KBM-7 (cell line): ENCODE data around the gene AOC3.
"Not testable (repeated sequence)": the region's sequence is repeated elsewhere in the genome, so short reads cannot be mapped to it uniquely, and the experiment has no call there.

Experiments
- DNase-seq: peaks from one replicate; pipeline ENCODE4 v3.0.0-alpha.2; 2015
- in situ Hi-C: fragments of 300-500 bp; cut with MboI; formaldehyde crosslinking; loops from 2 replicates; pipeline ENCODE4 v1.14.3; 2020; ENCODE audit warnings: low sequenced_read_pairs, low pct_unique_long_range_greater_than_20kb, mixed read lengths

Gene AOC3

GRCh38 chr17:42855048-42855596 is 4.1 kb downstream of the AOC3 start:
- in situ Hi-C loops: loop anchor here (25.0 kb wide), 1 partner anchor 507 kb away; no protein-coding TSS in a partner anchor
- DNase-seq: no peak

GRCh38 chr17:42856093-42856492 is 5.1 kb downstream of the AOC3 start:
- in situ Hi-C loops: loop anchor here (25.0 kb wide), 1 partner anchor 506 kb away; no protein-coding TSS in a partner anchor
- not testable (repeated sequence) for DNase-seq

GRCh38 chr17:42856516-42856915 is 5.5 kb downstream of the AOC3 start:
- in situ Hi-C loops: loop anchor here (25.0 kb wide), 1 partner anchor 506 kb away; no protein-coding TSS in a partner anchor
- DNase-seq: not testable (repeated sequence)

GRCh38 chr17:42857389-42857788 is 6.4 kb downstream of the AOC3 start:
- no peak for DNase-seq
- in situ Hi-C loops: loop anchor here (25.0 kb wide), 1 partner anchor 505 kb away; no protein-coding TSS in a partner anchor

GRCh38 chr17:42865638-42866094 is 14.7 kb downstream of the AOC3 start:
- in situ Hi-C loops: loop anchor here (25.0 kb wide), 1 partner anchor 497 kb away; no protein-coding TSS in a partner anchor
- DNase-seq: no peak

GRCh38 chr17:42866216-42866615 is 15.2 kb downstream of the AOC3 start:
- in situ Hi-C loops: loop anchor here (25.0 kb wide), 1 partner anchor 496 kb away; no protein-coding TSS in a partner anchor
- DNase-seq: no peak

GRCh38 chr17:42866631-42867575 is 15.9 kb downstream of the AOC3 start:
- in situ Hi-C loops: loop anchor here (25.0 kb wide), 1 partner anchor 495 kb away; no protein-coding TSS in a partner anchor
- DNase-seq: no peak

- not testable (repeated sequence) for DNase-seq
- in situ Hi-C loops: loop anchor here (25.0 kb wide), 1 partner anchor 495 kb away; no protein-coding TSS in a partner anchor
These were observed 16.8 kb downstream of the AOC3 start for GRCh38 chr17:42867694-42868261.

- in situ Hi-C loops: loop anchor here (25.0 kb wide), 1 partner anchor 494 kb away; no protein-coding TSS in a partner anchor
- DNase-seq: no peak
These were observed 17.3 kb downstream of the AOC3 start for GRCh38 chr17:42868338-42868737.

- in situ Hi-C loops: loop anchor here (25.0 kb wide), 1 partner anchor 491 kb away; no protein-coding TSS in a partner anchor
- no peak for DNase-seq
These were observed 20.6 kb downstream of the AOC3 start for GRCh38 chr17:42871647-42872046.

- DNase-seq: no peak
- in situ Hi-C loops: loop anchor here (25.0 kb wide), 1 partner anchor 490 kb away; no protein-coding TSS in a partner anchor
These were observed 21.4 kb downstream of the AOC3 start for GRCh38 chr17:42872251-42872965.

- in situ Hi-C loops: loop anchor here (25.0 kb wide), 1 partner anchor 489 kb away; no protein-coding TSS in a partner anchor
- DNase-seq: no peak
These were observed 22.3 kb downstream of the AOC3 start for GRCh38 chr17:42873315-42873714.

GRCh38 chr17:42873932-42874695 is 23.1 kb downstream of the AOC3 start:
- in situ Hi-C loops: loop anchor here (25.0 kb wide), 1 partner anchor 488 kb away; no protein-coding TSS in a partner anchor
- not testable (repeated sequence) for DNase-seq

GRCh38 chr17:42877037-42877436 is 26.0 kb downstream of the AOC3 start:
- in situ Hi-C loops: no loop called here
- no peak for DNase-seq

GRCh38 chr17:42878123-42878880 is 27.3 kb downstream of the AOC3 start:
- in situ Hi-C loops: no loop called here
- no peak for DNase-seq

GRCh38 chr17:42878924-42879595 is 28.1 kb downstream of the AOC3 start:
- no peak for DNase-seq
- in situ Hi-C loops: no loop called here

GRCh38 chr17:42879596-42879985 is 28.6 kb downstream of the AOC3 start:
- DNase-seq: no peak
- in situ Hi-C loops: no loop called here
